Astrocyte of the hippocampus (primary cell): ENCODE measurements around the gene ASGR1.

ENCODE experiments used
- DNase-seq: peaks from one replicate; pipeline ENCODE4 v3.0.0; 2011; ENCODE audit warnings: low read depth, low spot score

The ASGR1 gene

GRCh38 chr17:7216242-7217112 is 37.3 kb upstream of the ASGR1 start:
- DNase-seq: no peak

- peak; percentile 51 for DNase-seq
These were observed 36.5 kb upstream of the ASGR1 start for GRCh38 chr17:7215652-7216180.

- no peak for DNase-seq
These were observed 36.0 kb upstream of the ASGR1 start for GRCh38 chr17:7215136-7215638.

GRCh38 chr17:7214300-7215135 is 35.3 kb upstream of the ASGR1 start:
- peak; percentile 99 for DNase-seq

DNA sequence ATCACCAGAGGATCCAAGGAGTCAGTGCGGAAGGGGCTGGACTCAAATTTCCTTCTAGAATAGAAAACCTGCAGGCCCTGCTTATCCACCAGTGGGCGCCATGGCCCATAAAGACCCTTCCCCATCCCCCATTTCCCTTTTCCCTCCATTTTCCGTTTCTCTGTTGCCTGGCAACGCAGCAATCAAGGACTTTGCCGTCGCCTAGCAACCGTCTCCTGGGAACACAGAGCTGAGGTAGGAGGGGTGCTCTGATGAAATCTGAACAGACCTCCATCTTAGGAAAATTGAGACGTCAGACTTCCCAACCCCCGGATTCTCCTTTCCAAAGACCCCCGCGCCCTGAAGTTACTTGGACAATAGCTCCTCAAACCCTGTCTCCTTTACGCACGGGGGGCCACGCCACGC is 34.7 kb upstream of the ASGR1 start:
- DNase-seq: peak; percentile 82

- no peak for DNase-seq
These were observed 32.5 kb upstream of the ASGR1 start for GRCh38 chr17:7211491-7212273.

DNA sequence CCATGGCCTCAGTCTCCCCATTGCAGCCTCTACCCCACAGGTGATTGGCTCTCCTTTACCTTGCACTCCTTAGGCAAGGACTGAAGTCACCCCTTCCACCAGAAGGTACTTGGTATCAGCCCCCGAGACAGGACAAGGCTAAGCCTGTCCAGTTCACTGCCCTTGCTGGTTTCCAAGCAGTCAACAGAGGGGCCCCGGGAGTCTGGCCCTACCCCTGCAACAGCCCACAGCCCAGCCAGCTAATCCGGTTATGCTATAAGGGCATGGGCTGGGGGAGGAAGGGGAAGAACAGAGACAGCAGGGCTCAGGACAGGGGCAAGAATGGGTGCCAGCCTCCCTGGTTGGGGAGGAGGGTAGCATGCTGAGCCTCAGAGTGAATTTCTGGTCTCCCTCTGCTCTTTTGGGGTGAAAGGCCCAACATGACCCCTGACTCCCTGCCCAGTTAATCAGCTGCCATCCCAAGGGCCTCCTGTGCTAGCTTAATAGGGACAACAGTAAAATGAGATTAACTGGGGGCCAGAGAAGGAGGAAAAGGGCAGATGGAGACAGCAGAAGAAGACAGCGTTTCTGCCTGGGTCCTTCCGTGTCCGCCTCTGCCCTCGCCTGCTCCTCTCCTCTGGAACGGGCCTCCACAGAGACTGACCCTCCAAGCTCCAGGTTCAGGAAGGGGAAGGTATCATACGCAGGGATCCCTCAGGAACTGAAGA is 29.7 kb upstream of the ASGR1 start:
- DNase-seq: no peak

DNA sequence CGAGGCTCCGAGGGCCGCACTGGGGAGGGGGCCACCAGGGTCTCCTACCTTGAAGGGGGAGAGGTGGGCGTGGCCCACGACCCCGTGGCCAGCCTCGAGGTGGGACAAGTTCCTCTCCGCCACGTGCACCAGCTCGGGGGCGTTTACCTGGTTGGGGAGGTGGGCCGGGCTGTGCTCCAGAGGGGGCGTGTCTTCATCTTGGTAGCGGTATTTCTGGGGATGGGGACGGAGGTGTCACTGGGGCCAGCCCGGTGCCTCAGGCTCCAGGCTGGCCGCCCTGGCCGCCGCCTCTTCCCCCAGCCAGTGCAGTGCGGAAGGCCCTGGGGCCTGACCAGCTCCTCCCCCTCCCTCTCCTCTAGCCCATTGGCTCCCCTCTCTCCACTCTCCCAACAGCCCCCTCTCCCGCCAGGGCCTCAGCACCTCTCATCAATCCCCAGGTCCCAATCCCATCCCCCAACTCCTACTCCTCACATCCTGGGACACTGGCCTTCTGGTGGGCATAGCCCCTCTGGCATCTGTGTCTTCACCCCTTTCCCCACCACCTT is 28.9 kb upstream of the ASGR1 start:
- no peak for DNase-seq

DNA sequence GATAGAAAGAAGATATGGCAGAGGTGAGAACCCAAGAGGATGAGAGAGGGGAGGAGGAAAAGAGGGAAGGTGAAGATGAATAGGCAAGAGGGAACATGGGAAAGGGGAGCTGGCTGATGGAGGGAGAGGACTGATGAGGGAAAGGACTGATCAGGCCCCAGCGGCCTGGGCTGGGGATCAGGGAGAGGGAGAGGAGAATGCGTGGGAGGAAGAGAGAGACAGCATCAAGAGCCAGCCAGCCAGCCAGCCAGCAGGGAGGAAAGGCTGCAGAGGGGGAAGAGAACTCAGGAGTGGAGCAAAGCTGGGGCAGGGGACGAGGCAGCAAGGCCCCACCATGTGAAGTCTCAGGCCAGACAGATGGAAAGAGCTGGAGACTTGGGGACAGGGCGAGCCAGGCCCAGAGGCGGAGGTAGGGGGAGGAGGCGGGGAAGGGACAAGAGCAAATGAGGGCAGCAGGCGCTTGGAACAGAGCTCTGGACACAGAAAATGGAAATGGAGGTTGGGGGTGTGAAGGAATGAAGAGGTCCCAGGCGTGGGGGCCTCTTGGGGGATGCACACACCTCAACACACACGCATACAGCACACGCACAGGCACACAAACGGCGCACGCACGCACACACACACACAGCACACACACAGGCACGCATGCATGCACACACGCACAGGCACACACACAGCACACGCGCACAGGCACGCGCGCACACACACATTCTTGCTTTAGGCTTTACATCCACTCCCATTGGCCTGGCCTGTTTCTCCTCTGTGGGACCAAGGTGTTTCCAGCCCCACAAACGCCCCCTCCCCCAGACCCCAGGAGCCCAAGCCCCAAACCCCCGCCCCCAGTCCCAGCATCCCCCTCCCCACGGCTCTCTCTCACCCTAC is 28.2 kb upstream of the ASGR1 start:
- no peak for DNase-seq

DNA sequence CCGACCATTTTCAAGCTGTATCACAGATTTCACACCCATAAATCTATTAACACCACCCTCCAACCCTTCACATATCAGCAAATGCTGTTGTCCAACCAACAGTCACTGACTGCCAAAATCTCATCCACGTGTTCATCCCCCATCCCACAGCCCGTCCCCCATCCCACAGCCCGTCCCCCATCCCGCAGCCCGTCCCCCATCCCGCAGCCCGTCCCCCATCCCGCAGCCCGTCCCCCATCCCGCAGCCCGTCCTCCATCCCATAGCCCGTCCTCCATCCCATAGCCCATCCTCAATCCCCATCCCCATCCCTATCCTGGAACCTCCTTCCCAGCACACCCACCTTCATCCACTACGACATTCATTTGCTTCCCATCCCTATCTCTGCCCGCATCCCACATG is 26.4 kb upstream of the ASGR1 start:
- no peak for DNase-seq

DNA sequence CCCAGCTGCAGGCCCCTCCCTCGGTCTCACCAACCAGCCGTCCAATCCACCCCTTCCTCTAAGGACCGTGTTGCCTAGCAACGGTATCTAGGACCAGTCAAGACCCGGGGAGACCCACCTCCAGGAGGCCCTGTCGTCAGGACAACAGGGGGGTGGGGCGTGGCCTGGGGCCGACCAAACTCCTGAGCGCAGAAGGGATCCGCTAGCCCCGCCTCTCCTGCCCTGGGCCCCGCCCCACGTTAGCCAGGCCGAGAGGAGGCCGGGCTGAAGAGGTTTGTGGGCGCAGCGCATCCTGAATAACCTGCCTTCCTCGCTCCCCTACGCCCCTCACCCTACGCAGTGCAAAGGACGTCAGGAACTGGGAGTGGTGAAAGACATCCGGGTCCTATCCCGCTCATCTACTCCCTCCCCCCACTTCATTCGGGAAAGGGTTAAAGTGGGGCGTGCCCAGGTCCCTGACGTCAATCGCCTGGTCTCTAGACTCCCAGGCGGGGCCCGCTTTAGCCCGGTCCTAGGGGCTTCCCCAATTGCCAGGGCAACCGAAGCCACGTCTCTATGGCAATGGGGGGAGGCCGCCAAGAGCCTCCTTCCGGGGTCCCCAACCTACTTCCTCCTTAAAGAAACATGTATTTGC is 25.8 kb upstream of the ASGR1 start:
- peak; percentile 93 for DNase-seq

DNA sequence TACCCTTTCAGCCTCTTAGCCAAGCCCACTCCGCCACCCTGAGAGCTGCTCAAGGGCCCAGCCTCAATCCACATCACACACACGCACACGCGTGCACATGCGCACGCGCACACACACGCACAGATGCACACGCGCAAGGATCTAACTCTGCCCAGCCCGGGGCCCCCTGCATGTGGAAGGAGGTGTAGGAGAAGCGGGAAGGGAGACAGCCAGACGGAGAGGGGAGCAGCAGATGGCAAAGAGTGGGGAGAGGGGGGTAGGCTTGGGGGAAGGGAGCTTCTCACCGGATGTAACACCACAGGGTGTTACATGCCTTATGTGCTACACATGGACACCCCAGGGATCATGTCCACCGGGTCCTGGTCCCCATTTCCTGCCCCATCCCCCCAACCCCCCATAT is 25.2 kb upstream of the ASGR1 start:
- DNase-seq: no peak

GRCh38 chr17:7203391-7203790 is 24.2 kb upstream of the ASGR1 start:
- no peak for DNase-seq

DNA sequence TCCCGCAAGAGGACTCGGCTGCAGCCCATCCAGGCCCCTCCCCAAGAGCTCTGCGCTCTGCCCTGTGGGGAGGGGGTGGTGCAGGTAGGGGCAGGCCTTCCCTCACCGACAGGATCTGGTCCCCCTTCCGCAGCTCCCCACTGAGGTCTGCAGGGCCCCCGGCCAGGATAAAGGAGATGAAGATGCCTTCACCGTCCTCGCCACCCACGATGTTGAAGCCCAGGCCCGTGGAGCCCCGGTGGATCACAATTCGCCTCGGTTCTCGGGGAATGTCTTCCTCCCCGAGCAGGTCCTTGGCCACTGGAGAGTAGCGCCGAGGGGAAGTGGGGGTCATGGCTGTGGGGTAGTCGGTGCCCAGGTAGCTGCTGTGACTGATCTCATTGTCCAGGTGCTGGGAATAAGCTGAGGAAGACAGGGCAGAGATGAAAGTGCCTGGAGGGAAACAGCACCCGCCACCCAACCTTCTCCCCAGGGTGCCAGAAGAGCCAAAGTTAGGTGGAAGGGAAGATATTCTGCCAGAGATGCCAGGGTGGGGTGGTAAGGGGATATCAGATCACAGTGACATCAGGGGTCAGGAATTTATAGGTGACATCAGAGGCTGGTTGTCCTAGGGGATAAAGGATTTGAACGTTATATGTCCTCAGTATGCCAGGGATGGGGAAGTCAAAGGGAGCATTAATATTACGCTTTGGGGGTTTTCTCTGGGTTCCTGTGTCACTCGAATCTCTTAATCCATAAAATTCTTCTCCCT is 17.7 kb upstream of the ASGR1 start:
- DNase-seq: no peak

DNA sequence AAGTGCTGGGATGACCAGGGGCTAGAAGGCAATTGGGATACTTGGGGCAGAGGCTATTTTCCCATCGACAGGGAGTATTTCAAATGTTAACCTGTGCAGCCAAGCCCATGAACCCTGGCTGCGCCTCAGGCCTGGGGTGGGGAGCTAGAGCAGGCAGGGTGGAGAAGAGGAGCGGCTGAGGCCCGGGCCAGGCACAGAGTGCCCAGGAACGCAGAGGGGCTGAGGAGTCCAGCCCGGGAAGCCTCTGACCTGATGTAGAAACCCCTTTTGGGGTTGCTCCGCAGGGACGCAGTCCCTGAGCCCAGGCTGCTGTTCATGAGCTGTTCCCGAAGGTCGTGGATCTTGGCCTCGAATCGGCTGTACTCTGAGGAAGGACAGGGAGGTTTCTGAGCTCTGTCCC is 16.8 kb upstream of the ASGR1 start:
- DNase-seq: no peak

- DNase-seq: no peak
These were observed 13.2 kb upstream of the ASGR1 start for GRCh38 chr17:7192271-7192937.

GRCh38 chr17:7191571-7192270 is 12.6 kb upstream of the ASGR1 start:
- peak; percentile 52 for DNase-seq
